Keratinocyte (primary cell): ENCODE results near the gene TSPAN18. TPM values are rescaled to one million over a fixed set of nuclear protein-coding genes. Genes with fewer than 3 reads are reported as not detected.

Experiments
- DNase-seq: peaks from one replicate; pipeline ENCODE4 v3.0.0-alpha.2; 2011; ENCODE audit warnings: low read depth, missing footprints, low spot score
- FAIRE-seq: peaks from 2 replicates; lab custom pipeline; 2011; peaks lifted over from hg19 to GRCh38; lab: Jason Lieb, UNC
- H2AFZ ChIP-seq: 2 replicates; pipeline ENCODE4 v1.6.0; 2012; ENCODE audit warnings: low read length, control low read depth, inconsistent platforms; ENCODE audit not compliant: control insufficient read depth
- H3K27ac ChIP-seq: 2 replicates; pipeline ENCODE4 v1.5.1; 2011; ENCODE audit warnings: low read length; ENCODE audit not compliant: control insufficient read depth, insufficient read depth
- H3K27me3 ChIP-seq: 3 replicates; pipeline ENCODE4 v1.6.0; 2011; ENCODE audit warnings: low read length; ENCODE audit not compliant: control insufficient read depth, insufficient read depth; ENCODE audit errors: extremely low read depth
- H3K36me3 ChIP-seq, 2 experiments: 2 replicates in 1 of 2; 3 replicates in 1 of 2; pipeline ENCODE4 v1.5.1; 2011; ENCODE audit warnings: low read length in 2 of 2, mild to moderate bottlenecking in 1 of 2; ENCODE audit not compliant: control insufficient read depth in 2 of 2, insufficient read depth in 2 of 2; ENCODE audit errors: extremely low read depth in 1 of 2
- H3K4me1 ChIP-seq: 3 replicates; pipeline ENCODE4 v1.5.1; 2011; ENCODE audit warnings: low read length; ENCODE audit not compliant: control insufficient read depth, insufficient read depth; ENCODE audit errors: extremely low read depth
- H3K4me2 ChIP-seq: 3 replicates; pipeline ENCODE4 v1.6.0; 2011; ENCODE audit warnings: low read depth, low read length; ENCODE audit not compliant: control insufficient read depth, insufficient read depth; ENCODE audit errors: extremely low read depth
- H3K4me3 ChIP-seq, 3 experiments: fragments of 200-600 bp in 1 of 3; sonication (generic) in 1 of 3; 2 replicates in 2 of 3; 3 replicates in 1 of 3; pipeline ENCODE4 v1.5.1; 2011 to 2016; ENCODE audit warnings: low read length in 3 of 3, mild to moderate bottlenecking in 3 of 3, control low read depth in 2 of 3, inconsistent platforms in 1 of 3, low read depth in 1 of 3, mixed read lengths in 1 of 3, mixed run types in 1 of 3, moderate library complexity in 1 of 3; ENCODE audit not compliant: control insufficient read depth in 2 of 3, insufficient read depth in 2 of 3; ENCODE audit errors: extremely low read depth in 1 of 3
- H3K79me2 ChIP-seq: 2 replicates; pipeline ENCODE4 v1.6.0; 2012; ENCODE audit warnings: low read length; ENCODE audit not compliant: control insufficient read depth, insufficient read depth
- H3K9ac ChIP-seq: 3 replicates; pipeline ENCODE4 v1.6.0; 2011; ENCODE audit warnings: low read length; ENCODE audit not compliant: control insufficient read depth, insufficient read depth; ENCODE audit errors: extremely low read depth
- H3K9me1 ChIP-seq: 3 replicates; pipeline ENCODE4 v1.6.0; 2011; ENCODE audit warnings: low read length; ENCODE audit not compliant: control insufficient read depth, insufficient read depth; ENCODE audit errors: extremely low read depth
- H3K9me3 ChIP-seq: 2 replicates; pipeline ENCODE4 v1.5.1; 2012; ENCODE audit warnings: low read depth, low read length; ENCODE audit not compliant: control insufficient read depth
- H4K20me1 ChIP-seq: 3 replicates; pipeline ENCODE4 v1.6.0; 2011; ENCODE audit warnings: low read length; ENCODE audit not compliant: control insufficient read depth, insufficient read depth; ENCODE audit errors: extremely low read depth
- EZH2 ChIP-seq: IDR thresholded peaks from one replicate; pipeline ENCODE4 v1.6.1; 2012; ENCODE audit warnings: inconsistent platforms, mild to moderate bottlenecking, low read length, moderate library complexity
- dilution Hi-C: fragments of 300-500 bp; cut with MboI; formaldehyde crosslinking; loops from one replicate; pipeline ENCODE4 v1.7.0; 2020; ENCODE audit warnings: low sequenced_read_pairs; ENCODE audit not compliant: extremely low pct_ligation_motif_present
- polyA plus RNA-seq, 5 experiments: library from polyadenylated mRNA; depleted of rRNA in 3 of 5; stranded (reverse) in 3 of 5; stranded (forward) in 1 of 5; unstranded in 1 of 5; fragments of >200 nt; gene quantifications; 1 replicate in 1 of 5; 2 replicates in 3 of 5; 3 replicates in 1 of 5; pipeline versions ENCODE4 v1.2.1 to v1.2.3, GENCODE V29; 2011 to 2012; ENCODE audit warnings: missing spikeins in 2 of 5, low read depth in 1 of 5, low replicate concordance in 1 of 5
- TF ChIP-seq, protein P1 (sequence below), 3 experiments: IDR thresholded peaks in 1 of 3; conservative IDR thresholded peaks in 1 of 3; optimal IDR thresholded peaks in 1 of 3; 2 replicates in 2 of 3; 3 replicates in 1 of 3; pipeline versions ENCODE3 to v1.5.1; 2011; ENCODE audit warnings: low read length in 3 of 3, mild to moderate bottlenecking in 3 of 3, moderate library complexity in 2 of 3, control low read depth in 1 of 3, inconsistent platforms in 1 of 3; ENCODE audit not compliant: insufficient read depth in 2 of 3; ENCODE audit errors: extremely low read depth in 1 of 3

TSPAN18 gene
- polyA plus RNA-seq, 1 donor (not counting 4 experiments of a cell fraction or from before 2014, with no cell fraction given) = not detected

DNA sequence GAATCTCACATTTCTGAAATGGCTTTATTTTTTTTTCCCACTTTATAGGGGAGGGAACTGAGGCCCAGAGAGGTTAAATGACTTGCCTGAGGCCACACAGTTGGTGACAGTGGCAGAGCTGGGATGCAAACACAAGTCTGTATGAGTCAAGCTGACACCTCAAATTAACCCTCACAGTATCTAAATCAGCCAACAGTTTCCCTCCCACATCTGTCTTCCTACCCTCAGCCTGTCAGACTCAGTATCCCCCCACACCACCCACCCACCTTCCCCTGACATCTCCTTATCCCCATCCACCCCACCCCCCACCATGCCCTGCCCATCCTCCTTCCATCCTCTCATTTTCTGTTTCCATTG lies 128.7 kb downstream of the TSPAN18 start:
- TF ChIP-seq EZH2 = no peak
- TF ChIP-seq, protein P1, sequence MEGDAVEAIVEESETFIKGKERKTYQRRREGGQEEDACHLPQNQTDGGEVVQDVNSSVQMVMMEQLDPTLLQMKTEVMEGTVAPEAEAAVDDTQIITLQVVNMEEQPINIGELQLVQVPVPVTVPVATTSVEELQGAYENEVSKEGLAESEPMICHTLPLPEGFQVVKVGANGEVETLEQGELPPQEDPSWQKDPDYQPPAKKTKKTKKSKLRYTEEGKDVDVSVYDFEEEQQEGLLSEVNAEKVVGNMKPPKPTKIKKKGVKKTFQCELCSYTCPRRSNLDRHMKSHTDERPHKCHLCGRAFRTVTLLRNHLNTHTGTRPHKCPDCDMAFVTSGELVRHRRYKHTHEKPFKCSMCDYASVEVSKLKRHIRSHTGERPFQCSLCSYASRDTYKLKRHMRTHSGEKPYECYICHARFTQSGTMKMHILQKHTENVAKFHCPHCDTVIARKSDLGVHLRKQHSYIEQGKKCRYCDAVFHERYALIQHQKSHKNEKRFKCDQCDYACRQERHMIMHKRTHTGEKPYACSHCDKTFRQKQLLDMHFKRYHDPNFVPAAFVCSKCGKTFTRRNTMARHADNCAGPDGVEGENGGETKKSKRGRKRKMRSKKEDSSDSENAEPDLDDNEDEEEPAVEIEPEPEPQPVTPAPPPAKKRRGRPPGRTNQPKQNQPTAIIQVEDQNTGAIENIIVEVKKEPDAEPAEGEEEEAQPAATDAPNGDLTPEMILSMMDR (optimal IDR thresholded peaks at IDR 0.05 in 1 of 3, IDR thresholded peaks at IDR 0.05 in 1 of 3, conservative IDR thresholded peaks at IDR 0.05 in 1 of 3; ENCODE audit: extremely low read depth in 1 of 3, insufficient read depth in 2 of 3, low read length in 3 of 3) = no peak
- Histone ChIP-seq H3K9me3 (no peaks in the 10 kb centered on the region), H2AFZ (no peak overlapping the region), H3K4me2 (no peak overlapping the region), H3K27me3 (peaks cover 71% of the 10 kb centered on the region), H3K79me2 (no peaks in the 10 kb centered on the region), H3K9me1 (no peaks in the 10 kb centered on the region), H3K4me1 (no peaks in the 10 kb centered on the region), H3K9ac (no peak overlapping the region), H3K36me3 (no peaks in the 10 kb centered on the region), H4K20me1 (peaks cover 16% of the 10 kb centered on the region), H3K4me3 (no peak overlapping the region), H3K27ac (no peak overlapping the region)
- FAIRE-seq (no peak), DNase-seq (no peak)
- dilution Hi-C loops = no loop called here

GRCh38 chr11:44857490-44858090 lies 130.8 kb downstream of the TSPAN18 start:
- Histone ChIP-seq H3K36me3 (no peaks in the 10 kb centered on the region), H3K27ac (no peak overlapping the region), H3K27me3 (peaks cover 68% of the 10 kb centered on the region), H3K79me2 (no peaks in the 10 kb centered on the region), H3K9ac (no peak overlapping the region), H3K9me1 (no peaks in the 10 kb centered on the region), H3K4me2 (no peak overlapping the region), H4K20me1 (peaks cover 18% of the 10 kb centered on the region), H3K4me3 (no peak overlapping the region), H3K9me3 (no peaks in the 10 kb centered on the region), H2AFZ (no peak overlapping the region), H3K4me1 (peaks cover 11% of the 10 kb centered on the region)
- TF ChIP-seq, protein P1 (optimal IDR thresholded peaks at IDR 0.05 in 1 of 3, IDR thresholded peaks at IDR 0.05 in 1 of 3, conservative IDR thresholded peaks at IDR 0.05 in 1 of 3; ENCODE audit: extremely low read depth in 1 of 3, insufficient read depth in 2 of 3, low read length in 3 of 3) = no peak
- TF ChIP-seq EZH2 = no peak
- no peak for DNase-seq
- FAIRE-seq = no peak
- dilution Hi-C loops = no loop called here
